GM21447 (cell line): ENCODE measurements around the gene ERCC2.
"Not testable (repeated sequence)": the region's sequence is repeated elsewhere in the genome, so short reads cannot be mapped to it uniquely, and the experiment has no call there.

Source experiments
- ATAC-seq: cut with Tn5 transposase; IDR thresholded peaks from one replicate; pipeline ENCODE4 v1.9.1; 2021; ENCODE audit not compliant: unreplicated experiment

ERCC2 gene

DNA sequence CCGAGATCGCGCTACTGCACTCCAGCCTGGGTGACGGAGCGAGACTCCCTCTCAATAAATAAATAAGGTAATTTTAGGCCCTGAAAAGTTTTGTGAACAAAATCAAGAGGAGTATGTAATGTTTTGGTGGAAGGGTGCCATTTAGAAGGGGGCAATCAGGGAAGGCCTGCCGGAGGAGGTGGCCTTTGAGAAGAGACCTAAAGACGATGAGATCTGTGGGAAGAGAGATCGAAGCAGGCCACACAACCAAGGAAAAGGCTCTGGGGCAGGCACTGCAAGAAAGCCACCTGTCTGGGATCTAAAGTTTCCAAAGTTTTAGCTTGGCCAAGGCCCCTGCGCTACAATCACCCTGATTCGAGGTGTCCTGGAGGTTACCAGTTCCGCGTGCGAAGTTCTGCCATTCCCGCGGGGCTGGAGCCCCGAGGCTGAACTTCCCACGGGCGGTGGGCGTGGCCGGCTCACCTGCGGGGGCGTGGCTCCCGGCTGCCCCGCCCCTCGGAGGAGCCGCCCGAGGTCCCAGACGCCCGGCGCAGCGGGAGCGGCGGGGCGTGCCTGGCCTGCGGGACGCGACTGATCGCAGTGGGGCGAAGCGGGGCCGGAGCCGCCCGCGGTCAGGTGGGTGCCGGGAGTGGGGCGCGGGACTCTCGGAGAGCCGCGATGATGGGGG is 30.0 kb downstream of the ERCC2 start, which contains the start of gene KLC3:
KLC3 (plus strand) TSS at position 519 of the 667 bp plus-strand sequence. CDS start 4,792 bp downstream, outside the sequence.
- no peak for ATAC-seq

DNA sequence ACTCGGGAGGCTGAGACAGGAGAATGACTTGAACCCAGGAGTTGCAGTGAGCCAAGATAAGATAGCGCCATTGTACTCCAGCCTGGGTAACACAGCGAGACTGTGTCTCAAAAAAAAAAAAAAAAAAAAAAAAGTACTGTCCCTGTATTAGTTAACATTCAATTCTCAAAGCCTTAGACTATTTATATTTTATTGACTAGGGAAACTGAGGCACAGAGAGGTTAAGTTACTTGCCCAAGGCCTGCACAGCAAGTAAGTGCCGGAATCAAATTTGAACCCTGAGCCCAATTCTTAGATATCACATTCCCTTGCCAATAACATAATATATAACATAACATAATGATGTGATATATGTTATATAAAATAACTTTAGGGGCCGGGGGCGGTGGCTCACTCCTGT is 30.7 kb downstream of the ERCC2 start:
- no peak for ATAC-seq

DNA sequence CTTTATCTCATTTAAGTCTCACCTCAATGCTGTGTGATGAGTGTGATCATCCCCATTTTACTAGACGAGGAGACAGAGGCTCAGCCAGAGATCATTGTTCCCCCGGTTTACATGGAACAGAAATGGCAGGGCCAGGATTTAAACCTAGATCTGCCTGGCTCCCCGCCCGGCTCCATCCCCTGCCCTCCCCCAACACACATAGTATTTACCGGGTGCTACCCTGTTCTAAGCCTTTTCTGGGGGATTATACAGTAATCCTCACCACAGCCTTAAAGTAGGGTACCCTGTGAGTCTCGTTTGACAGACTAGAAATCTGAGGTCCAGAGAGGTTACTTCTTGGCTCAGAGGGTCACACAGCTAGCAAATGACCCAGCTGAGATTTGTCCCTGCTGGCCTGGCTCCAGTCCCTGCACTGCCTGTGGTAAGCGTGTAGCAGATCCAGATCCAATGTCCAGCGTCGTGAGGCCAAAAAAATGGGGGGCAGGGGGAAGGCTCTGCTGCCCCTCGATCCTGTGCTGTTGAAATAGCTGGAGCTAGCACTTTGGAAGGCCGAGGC is 33.6 kb downstream of the ERCC2 start:
- no peak for ATAC-seq

DNA sequence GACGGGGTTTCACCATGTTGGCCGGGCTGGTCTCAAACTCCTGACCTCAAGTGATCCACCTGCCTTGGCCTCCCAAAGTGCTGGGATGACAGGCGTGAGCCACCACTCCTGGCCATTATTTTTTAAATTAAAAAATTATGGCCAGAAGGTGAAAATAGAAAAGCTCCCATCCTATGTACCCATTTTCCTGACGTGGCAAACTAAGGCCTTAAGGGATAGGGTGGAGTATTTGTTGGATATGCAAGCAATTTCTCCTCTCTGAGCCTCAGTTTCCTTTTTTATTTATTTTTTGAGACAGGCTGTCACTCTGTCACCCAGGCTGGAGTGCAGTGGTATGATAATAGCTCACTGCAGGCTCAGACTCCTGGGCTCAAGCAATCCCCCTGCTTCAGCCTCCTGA is 35.5 kb downstream of the ERCC2 start:
- not testable (repeated sequence) for ATAC-seq

DNA sequence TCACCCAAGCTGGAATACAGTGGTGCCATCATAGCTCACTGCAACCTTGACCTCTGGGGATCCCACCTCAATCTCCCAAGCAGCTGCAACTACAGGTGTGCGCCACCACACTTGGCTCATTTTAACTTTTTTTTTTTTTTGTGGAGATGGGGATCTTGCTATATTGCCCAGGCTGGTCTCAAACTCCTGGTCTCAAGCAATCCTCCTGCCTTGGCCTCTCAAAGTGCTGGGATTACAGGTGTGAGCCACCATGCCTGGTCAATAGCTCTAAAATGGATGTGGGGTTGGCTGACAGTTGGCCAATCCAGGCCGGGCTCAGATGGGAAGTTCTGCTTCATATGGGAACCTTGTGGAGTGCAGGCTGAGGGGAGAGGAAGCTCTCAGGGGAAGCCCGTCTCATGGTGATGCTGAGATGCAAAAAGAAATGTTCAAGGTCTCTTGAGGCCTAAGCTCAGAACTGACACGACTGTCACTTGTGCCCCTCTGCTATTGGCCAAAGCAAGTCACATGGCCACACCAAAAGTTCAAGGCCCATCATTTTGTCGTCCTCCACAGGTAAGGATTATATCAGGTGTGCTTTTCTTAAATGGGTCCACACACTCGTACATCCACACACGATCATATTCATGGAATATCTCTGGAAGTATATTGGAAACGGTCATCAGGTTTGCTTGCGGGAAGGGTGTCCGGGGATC is 36.6 kb downstream of the ERCC2 start:
- no peak for ATAC-seq

DNA sequence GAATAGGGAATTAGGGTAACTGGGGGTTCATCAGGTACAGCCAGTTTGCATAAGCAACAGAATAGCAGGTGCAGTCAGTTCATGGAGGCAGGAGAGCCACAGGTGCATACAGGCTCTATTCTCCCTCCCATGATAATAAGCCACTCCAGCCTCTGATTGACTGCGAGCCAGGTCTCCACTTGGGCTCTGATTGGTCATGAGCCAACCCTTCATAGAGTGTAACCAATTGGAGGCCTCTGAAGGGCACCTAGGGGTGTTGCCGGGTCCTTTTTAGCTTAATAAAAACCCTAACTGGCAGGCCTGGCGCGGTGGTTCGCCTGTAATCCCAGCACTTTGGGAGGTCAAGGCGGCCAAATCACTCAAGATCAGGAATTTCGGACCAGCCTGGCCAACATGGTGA is 39.0 kb downstream of the ERCC2 start:
- ATAC-seq = no peak

DNA sequence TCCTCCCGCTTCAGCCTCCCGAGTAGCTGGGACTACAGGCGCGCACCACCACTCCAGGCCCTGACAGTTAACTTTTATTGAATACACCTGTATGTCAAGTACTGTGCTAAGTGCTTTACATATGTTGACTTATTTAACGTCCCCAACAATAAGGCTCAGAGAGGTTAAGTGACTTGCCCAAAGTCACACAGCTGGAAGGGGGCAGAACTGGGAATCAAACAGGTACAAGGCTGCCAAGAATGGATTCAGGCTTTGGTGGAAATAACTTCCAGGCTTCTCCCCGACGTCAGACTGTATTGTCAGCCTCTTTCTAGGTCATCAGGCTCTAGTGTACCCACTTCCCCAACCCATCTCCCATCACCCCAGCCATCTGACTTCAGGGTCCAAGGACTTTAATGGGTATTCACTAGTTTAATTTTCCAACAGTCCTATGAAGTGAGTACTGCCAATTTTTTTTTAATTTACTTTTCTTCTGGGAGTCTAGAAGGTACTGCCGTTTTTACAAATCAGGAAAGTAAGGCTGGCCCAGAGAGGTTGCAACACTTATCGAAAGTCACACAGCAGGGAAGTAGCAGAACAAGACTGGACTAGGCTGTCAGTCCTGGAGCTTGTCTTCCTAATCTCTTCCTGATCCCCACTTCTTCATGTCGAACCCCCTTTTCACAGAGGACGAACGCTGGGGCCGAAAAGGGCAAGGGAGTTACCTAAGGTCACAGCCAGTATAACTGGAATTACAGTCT is 42.8 kb downstream of the ERCC2 start:
- no peak for ATAC-seq

DNA sequence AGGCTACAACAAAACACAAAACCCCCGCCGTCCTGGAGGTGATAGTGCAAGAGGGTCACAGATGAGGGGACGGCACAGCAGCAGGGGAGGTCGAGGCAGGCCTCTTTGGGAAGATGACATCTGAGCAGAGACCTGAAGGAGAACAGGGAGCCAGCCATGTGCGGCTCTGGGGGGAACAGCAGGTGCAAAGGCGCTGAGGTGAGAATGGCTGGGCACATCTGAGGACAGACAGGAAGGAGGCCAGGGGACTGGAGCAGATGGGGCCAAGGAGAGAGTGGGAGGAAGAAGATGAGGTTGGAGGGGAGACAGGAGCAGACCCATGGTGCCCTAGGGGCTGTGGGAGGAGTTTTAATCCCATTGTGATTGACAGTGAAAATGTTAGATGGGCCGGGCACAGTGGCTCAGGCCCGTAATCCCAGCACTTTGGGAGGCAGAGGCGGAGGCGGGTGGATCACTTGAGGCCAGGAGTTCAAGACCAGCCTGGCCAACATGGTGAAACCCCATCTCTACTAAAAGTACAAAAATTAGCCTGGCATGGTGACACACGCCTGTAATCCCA is 45.9 kb downstream of the ERCC2 start:
- ATAC-seq = no peak

DNA sequence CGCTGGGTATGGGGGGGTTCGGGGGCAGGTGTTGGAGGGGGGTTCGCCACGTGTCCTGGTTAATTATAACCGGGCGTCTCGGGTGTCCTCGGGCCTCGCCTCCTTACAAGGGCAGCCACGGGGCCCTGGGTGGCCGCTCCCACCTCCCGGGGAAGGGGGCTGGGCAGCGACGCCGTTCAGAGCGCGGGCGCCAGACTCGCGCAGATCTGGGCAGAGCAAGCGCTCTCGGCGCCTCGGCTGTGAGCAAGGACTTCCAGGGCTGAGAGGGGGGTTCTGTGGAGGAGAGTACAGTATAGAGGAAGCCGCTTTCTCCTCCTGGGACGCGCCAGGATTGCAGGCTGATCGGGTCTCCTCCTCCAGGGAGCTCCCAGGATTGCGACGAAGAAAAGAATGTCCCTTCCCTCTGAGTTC is 46.7 kb downstream of the ERCC2 start:
- no peak for ATAC-seq

DNA sequence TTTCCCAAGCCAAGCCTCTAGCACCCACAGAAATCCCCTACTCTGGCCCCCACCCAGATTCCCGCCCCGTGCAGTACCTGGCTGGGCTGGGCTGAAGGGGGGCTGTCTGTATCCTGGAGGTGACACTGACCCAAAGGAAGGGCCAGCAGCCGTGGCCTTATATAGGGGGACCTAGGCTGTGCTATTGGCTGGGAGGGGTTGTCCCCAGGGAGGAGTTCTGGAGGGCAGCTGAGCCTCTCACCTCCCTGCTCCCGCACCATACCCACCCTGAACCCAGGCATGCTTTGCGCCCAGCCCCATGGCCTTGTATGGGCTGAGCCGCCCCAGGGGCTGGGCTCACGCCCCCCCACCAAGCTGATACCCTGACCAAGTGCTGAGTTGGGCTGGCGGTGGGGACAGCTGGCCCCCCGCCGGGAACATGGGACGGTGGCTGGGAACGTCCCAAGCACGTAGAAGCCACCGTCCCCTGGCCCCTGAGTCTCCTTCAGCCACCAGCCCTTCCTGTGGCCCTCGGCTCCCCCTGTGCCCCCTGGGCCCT is 47.6 kb downstream of the ERCC2 start, which contains the start of gene CKM:
CKM (minus strand) TSS at position 132 of the 538 bp plus-strand sequence. CDS start 3,162 bp downstream, outside the sequence.
- no peak for ATAC-seq

DNA sequence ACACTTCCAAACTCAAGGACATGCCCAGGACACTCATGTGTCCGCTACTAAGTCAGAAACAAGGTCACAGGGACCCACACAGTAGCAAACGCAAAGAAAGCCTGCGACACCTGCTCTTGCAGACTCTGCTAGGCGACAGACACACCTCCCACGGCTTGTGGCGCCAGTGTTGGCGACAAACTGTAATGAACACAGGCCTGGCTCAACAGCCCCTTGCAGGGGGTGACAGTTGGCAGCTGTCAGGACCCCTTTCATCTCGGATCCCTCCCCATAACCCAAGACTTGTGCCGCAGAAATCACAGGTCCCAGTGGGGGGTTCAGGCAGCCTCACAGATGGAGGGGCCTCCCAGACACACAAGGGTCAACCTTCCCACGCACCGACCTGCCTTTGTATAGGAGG is 48.1 kb downstream of the ERCC2 start:
- ATAC-seq = no peak

DNA sequence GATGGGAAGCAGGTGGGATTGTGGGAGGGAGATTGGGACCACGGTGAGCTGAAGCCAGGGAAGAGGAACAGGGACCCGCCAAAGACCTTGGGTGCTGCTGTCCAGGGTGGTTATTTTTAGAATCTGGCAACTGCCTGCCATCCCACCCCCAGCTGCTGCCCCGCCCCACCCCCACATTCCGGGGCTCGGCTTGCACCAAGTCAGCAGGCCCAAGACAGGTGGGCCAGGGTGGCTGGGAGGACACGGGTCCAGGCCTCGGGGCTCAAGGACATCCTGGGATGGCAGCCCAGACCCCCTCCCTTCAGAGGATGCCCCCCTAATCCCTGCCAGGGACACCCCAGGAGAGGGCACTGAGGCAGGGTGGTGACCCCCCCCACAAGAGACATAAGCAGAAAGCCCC is 48.5 kb downstream of the ERCC2 start:
- no peak for ATAC-seq

DNA sequence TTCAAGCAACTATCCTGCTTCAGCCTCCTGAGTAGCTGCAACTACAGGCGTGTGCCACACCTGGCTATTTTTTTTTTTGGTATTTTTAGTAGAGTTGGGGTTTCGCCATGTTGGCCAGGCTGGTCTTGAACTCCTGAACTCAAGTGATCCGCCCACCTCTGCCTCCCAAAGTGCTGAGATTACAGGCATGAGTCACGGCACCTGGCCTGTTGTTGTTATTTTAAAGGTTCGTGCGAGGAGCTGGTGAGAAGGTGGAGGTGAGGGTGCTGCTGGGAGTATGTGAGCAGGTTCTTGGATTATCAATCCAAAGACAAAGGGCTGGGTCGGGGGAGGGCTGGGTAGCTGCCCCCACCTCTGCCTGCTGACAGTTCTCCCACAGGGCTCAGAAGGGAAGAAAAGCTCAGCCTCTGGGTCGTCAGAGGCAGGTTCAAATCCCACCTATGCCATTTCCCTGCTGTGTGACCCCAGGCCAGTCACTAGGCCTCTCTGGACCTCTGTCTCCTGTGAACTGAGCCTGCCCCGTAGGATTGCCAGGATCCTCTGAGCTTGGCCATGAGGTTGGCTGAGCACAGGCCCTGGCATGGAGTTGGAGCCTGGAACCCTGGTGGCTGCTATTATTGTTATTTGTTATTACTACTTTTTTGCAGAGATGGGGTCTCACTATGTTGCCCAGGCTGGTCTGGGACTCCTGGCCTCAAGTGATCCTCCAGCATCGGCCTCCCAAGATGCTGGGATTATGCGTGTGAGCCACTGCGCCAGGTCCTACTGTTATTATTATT is 49.2 kb downstream of the ERCC2 start:
- no peak for ATAC-seq

DNA sequence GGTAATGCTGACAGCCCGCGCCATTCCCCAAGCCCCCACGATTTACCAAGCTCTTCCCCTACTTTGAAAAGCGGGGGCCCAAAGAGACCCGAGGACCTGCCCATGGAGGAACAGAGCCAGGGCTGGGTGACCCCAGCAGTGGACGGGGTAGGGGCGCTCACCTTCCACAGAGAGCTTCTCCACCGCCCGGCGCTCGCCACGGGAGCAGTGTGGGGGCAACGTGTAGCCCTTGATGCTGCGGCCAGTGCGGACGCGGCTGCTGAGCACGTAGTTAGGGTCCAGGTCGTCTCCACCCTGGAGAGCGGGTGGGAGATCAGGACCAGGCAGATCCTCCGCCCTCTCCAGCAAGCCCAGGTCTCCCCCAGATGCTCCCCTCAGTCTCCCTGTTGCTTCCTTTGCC is 55.1 kb downstream of the ERCC2 start:
- ATAC-seq = no peak

DNA sequence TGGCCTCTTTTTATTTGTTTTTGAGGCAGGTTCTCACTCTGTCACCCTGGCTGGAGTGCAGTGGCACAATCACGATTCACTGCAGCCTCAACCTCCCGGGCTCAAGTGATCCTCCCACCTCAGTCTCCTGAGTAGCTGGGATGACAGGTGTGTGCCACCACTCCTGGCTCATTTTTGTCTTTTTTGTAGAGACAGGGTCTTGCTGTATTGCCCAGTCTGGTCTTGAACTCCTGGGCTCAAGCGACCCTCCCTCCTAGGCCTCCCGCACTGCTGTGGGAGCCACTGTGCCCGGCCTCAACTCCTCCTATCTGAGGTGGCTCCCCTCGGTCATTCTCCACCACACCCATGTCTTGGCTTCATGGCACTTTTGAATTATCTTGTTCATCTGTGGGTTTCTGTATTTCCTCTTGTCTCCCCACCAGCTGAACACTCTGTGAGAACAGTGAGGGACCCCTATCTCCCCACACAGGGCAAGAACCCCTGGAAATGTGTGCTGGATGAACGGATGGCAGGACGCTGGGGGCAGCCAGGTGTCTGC is 55.6 kb downstream of the ERCC2 start:
- no peak for ATAC-seq

DNA sequence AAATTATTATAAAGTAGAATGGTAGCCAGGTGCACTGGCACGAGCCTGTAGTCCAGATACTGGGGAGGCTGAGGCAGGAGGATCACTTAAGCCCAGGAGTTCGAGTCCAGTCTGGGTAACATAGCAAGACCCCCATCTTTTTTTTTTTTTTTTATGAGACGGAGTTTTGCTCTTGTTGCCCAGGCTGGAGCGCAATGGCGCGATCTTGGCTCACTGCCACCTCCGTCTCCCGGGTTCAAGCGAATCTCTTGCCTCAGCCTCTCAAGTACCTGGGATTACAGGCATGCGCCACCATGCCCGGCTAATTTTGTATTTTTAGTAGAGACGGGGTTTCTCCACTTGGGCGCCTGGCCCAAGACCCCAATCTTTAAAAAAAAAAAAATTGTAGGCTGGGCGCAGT is 58.1 kb downstream of the ERCC2 start:
- ATAC-seq = not testable (repeated sequence)

DNA sequence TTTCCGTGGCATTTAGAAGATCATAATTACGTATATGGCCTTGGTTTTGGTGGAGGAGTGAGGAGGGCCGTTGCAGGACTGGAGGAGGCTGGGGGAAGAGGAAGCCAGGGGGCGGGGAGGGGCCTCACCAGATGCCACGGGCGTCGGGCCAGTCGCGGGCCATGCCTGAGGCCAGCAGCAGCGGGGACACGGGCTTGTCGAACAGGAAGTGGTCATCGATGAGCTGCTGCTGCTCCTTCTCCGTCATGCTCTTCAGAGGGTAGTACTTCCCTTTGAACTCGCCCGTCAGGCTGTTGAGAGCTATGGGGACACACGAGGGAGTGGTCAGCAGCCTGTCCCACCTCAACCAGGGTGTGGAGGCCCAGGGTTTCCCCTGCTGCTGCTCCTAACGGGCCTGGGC is 58.8 kb downstream of the ERCC2 start:
- no peak for ATAC-seq

DNA sequence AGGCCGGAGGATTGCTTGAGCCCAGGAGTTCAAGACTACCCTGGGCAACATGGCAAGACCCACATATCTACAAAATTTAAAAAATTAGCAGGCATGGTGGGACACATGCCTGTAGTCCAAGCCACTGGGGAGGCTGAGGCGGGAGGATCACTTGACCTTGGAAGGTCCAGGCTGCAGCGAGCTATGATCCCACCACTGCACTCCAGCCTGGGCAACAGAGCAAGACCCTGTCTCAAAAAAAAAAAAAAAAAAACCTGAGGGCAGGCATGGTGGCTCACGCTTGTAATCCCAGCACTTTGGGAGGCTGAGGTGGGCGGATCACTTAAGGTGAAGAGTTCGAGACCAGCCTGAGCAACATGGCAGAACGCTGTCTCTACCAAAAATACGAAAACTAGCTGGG is 61.1 kb downstream of the ERCC2 start:
- ATAC-seq = not testable (repeated sequence)

DNA sequence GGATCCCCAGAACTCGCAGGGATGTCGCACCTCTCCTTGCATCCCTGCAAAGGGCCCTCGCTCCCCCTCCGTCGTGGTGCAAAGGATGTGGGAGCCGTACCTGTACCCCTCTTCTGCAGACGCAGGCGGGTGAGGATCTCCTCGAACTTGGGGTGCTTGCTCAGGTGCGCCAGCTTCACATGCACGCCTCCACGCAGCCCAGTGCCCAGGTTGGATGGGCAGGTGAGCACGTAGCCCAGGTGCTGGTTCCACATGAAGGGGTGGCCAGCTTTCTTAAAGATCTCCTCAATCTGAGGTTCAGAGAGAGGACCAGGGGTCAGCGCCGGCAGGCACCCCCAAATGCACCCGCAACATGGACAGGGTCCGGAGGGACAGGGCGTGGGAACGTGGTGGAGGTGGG is 63.0 kb downstream of the ERCC2 start:
- ATAC-seq = no peak

DNA sequence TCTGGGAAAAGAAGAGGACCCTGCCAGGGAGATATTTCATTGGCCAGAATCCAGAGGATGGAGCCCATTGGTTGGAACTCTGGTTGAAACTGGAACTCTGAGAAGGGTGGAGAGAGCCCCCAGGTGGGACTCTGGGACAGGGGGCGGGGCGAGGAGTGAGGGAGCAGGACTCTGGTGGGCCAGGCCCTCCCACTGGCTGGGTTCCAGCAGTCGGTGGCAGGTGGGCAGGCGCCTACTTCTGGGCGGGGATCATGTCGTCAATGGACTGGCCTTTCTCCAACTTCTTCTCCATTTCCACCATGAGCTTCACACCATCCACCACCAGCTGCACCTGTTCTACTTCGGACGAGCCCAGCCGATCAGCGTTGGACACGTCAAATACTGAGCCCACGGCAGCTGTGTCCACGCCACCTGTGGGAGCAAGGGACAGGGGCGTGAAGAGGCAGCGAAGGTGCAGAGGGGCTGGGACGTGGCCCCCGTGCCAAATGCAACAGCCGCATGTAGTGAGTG is 63.8 kb downstream of the ERCC2 start:
- no peak for ATAC-seq
